ENCODE measurements around the gene CCL22. TPM values are rescaled to one million over a fixed set of nuclear protein-coding genes. Genes with fewer than 3 reads are reported as not detected.

The CCL22 gene
- total RNA-seq, 1 donor, result not detected

Small RNA genes within 50 kb of the gene (small RNA-seq; reads per million reads assigned to genes)
- gene AC108081.1, result not detected

Other genes with a start within 250 kb of the CCL22 start
- gene PSME3IP1, start 172.7 kb upstream of the CCL22 start, total RNA-seq, result 48.5 TPM
- 28.3 TPM for gene RSPRY1, start 172.5 kb upstream of the CCL22 start, total RNA-seq
- 57.4 TPM for gene ARL2BP, start 113.5 kb upstream of the CCL22 start, total RNA-seq
- gene PLLP, start 74.1 kb upstream of the CCL22 start, total RNA-seq, result 0.27 TPM
- under 0.01 TPM for gene CX3CL1, start 13.7 kb downstream of the CCL22 start, total RNA-seq
- not detected for gene CCL17, start 46.0 kb downstream of the CCL22 start, total RNA-seq
- gene CIAPIN1, start 88.6 kb downstream of the CCL22 start, total RNA-seq, result 33.4 TPM
- 52.0 TPM for gene COQ9, start 88.7 kb downstream of the CCL22 start, total RNA-seq
- gene POLR2C, start 103.9 kb downstream of the CCL22 start, total RNA-seq, result 126 TPM
- gene DOK4, start 127.7 kb downstream of the CCL22 start, total RNA-seq, result 17.0 TPM
- gene CCDC102A, start 177.8 kb downstream of the CCL22 start, total RNA-seq, result 30.4 TPM
- gene ADGRG5, start 183.9 kb downstream of the CCL22 start, total RNA-seq, result 15.9 TPM